DMS114 treated with DMSO at 0.1 percent for 48 hours (cell line): Measurements from ENCODE around the gene TLE2.

Experiments used
- DNase-seq: peaks from one replicate; lab custom pipeline; 2025; ENCODE audit not compliant: unreplicated experiment; lab: John Stamatoyannopoulos, UW

The TLE2 gene

GRCh38 chr19:2962018-2962670 is 66.9 kb downstream of the TLE2 start:
- peak; percentile 28 for DNase-seq

GRCh38 chr19:2960120-2960519 is 69.0 kb downstream of the TLE2 start:
- DNase-seq = no peak

- no peak for DNase-seq
These were observed 71.9 kb downstream of the TLE2 start for GRCh38 chr19:2957160-2957559.

- DNase-seq = no peak
These were observed 76.1 kb downstream of the TLE2 start for GRCh38 chr19:2952953-2953481.

GRCh38 chr19:2950286-2951124 is 78.6 kb downstream of the TLE2 start:
- DNase-seq = peak; percentile 93

- no peak for DNase-seq
These were observed 79.2 kb downstream of the TLE2 start for GRCh38 chr19:2949939-2950285.
